ENCODE measurements around the gene DICER1. TPM values are rescaled to one million over a fixed set of nuclear protein-coding genes. Genes with fewer than 3 reads are reported as not detected.

Gene DICER1
- total RNA-seq, 1 experiment from 2014 or later = 57.1 TPM

DNA sequence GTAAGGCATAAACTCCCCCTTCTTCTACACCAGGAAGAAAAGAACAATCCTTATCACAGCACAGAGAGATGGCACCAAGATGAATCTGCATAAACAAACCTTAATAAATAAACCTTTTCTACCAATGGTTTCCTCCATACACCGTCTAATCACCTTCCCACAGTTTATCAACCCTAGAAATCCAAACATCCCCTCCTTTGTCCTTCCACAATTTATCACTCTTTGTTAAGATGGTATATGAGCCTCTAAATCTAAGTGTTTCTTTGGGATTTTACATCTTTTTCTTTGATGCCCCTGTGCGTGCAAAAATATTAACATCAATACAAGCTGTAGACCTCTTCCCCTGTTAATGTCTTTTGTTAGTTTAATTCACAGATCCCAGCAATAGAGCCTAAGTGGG is 12.5 kb downstream of the DICER1 start:
- ChIA-PET POLR2A (ENCODE audit: low non-redundant PET) (no interaction called here), CTCF (no interaction called here)
- Histone ChIP-seq H3K36me3 (ENCODE audit: insufficient read depth, low read length, poor library complexity, severe bottlenecking) (peaks cover 4% of the 10 kb centered on the region), H3K27ac (ENCODE audit: low read depth, low read length, poor library complexity, severe bottlenecking) (no peak overlapping the region), H3K4me1 (ENCODE audit: insufficient read depth, low read length, poor library complexity, severe bottlenecking) (peaks cover 47% of the 10 kb centered on the region), H3K4me3 (ENCODE audit: low read depth, low read length, poor library complexity, severe bottlenecking) (no peak overlapping the region), H3K9me3 (ENCODE audit: low read depth, low read length, poor library complexity, severe bottlenecking) (peaks cover 9% of the 10 kb centered on the region), H3K27me3 (replicated peaks; ENCODE audit: insufficient read depth, low read depth, low read length, poor library complexity) (no peaks in the 10 kb centered on the region)
- DNase-seq (ENCODE audit: low spot score) = no peak
- TF ChIP-seq CTCF (conservative IDR thresholded peaks at IDR 0.05; ENCODE audit: low read depth, low read length) (no peak), EZH2 (IDR thresholded peaks at IDR 0.05; ENCODE audit: borderline replicate concordance, low read depth, low read length, poor library complexity, severe bottlenecking) (no peak)
- no TSS peak for BruUV-seq (replicated peaks)
- intact Hi-C loops (cut with micrococcal nuclease; ENCODE audit: unreplicated experiment) = no loop called here

DNA sequence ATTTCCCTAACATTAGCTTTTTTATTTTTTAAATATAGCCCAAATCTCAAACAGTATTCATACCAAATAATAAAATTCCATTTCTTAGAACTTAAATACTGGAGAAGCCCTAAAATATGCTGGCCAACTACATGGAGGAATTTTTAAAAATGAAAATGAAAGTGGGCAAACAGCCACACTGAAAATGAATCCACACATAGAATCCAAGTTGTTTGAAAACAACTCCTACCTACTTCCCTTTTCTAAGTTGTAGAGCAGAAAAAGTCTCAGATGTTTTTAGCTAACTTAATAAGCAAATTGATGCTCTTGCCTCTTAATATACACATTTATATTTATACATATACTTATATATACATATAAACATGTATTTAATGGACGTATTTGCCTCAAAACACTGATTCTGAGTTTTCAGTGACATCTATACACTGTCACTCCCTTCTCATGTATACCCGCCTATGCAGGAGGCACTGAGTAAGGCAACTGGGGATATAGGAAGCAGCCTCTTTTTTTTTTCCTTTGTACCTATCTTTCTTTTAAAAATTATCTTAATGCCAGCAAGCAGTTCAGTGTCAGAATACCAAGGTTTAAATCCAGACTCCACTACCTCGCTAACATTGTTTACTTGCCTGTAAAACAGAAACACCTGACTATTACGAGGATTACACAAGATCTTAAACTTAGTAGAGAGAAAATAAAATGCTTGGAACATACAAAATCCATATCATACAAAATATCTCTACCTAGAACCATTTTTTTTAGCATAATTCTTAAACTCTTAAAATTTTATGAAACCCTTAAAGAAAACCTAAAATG is 13.3 kb downstream of the DICER1 start:
- DNase-seq (ENCODE audit: low spot score) = no peak
- Histone ChIP-seq H3K27me3 (replicated peaks; ENCODE audit: insufficient read depth, low read depth, low read length, poor library complexity) (no peaks in the 10 kb centered on the region), H3K36me3 (ENCODE audit: insufficient read depth, low read length, poor library complexity, severe bottlenecking) (peaks cover 4% of the 10 kb centered on the region), H3K27ac (ENCODE audit: low read depth, low read length, poor library complexity, severe bottlenecking) (no peak overlapping the region), H3K9me3 (ENCODE audit: low read depth, low read length, poor library complexity, severe bottlenecking) (peaks cover 9% of the 10 kb centered on the region), H3K4me3 (ENCODE audit: low read depth, low read length, poor library complexity, severe bottlenecking) (no peak overlapping the region), H3K4me1 (ENCODE audit: insufficient read depth, low read length, poor library complexity, severe bottlenecking) (peaks cover 42% of the 10 kb centered on the region)
- no peak for TF ChIP-seq CTCF (conservative IDR thresholded peaks at IDR 0.05; ENCODE audit: low read depth, low read length)
- TF ChIP-seq EZH2 (IDR thresholded peaks at IDR 0.05; ENCODE audit: borderline replicate concordance, low read depth, low read length, poor library complexity, severe bottlenecking) = no peak
- intact Hi-C loops (cut with micrococcal nuclease; ENCODE audit: unreplicated experiment) = no loop called here
- CTCF ChIA-PET = no interaction called here
- no TSS peak for BruUV-seq (replicated peaks)
- POLR2A ChIA-PET (ENCODE audit: low non-redundant PET) = no interaction called here

DNA sequence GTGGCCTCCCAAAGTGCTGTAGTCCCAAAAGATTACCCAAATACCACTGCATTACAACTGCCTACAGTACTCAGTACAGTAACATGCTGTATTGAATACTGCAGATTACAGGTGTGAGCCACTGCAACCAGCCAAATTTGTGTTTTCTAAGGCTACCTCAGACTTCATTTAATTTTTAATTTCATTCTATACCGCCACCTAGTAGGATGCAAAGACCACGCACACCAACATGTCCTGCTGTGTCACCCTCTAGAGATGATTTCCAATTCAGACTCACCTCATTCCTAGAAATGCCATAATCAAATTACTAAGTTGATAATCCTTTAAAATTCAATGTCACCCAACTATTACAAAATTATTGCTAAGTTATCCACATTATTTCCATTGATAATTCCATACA is 15.1 kb downstream of the DICER1 start:
- no TSS peak for BruUV-seq (replicated peaks)
- H3K27ac ChIP-seq (ENCODE audit: low read depth, low read length, poor library complexity, severe bottlenecking) = no peak overlapping the region
- ChIA-PET CTCF (no interaction called here), POLR2A (ENCODE audit: low non-redundant PET) (no interaction called here)
- peaks cover 51% of the 10 kb centered on the region for H3K4me1 ChIP-seq (ENCODE audit: insufficient read depth, low read length, poor library complexity, severe bottlenecking)
- H3K4me3 ChIP-seq (ENCODE audit: low read depth, low read length, poor library complexity, severe bottlenecking) = no peak overlapping the region
- H3K27me3 ChIP-seq (replicated peaks; ENCODE audit: insufficient read depth, low read depth, low read length, poor library complexity) = no peaks in the 10 kb centered on the region
- H3K9me3 ChIP-seq (ENCODE audit: low read depth, low read length, poor library complexity, severe bottlenecking) = peaks cover 9% of the 10 kb centered on the region
- intact Hi-C loops (cut with micrococcal nuclease; ENCODE audit: unreplicated experiment) = no loop called here
- no peak for DNase-seq (ENCODE audit: low spot score)
- TF ChIP-seq CTCF (conservative IDR thresholded peaks at IDR 0.05; ENCODE audit: low read depth, low read length) = no peak
- no peak for TF ChIP-seq EZH2 (IDR thresholded peaks at IDR 0.05; ENCODE audit: borderline replicate concordance, low read depth, low read length, poor library complexity, severe bottlenecking)
- H3K36me3 ChIP-seq (ENCODE audit: insufficient read depth, low read length, poor library complexity, severe bottlenecking) = peaks cover 4% of the 10 kb centered on the region
